Effector memory CD8-positive, alpha-beta T cell (primary cell): ENCODE results near the gene ZFHX3.

Experiments used
- ATAC-seq: fragments of 150-1000 bp; cut with Tn5 transposase; replicated peaks from 2 replicates; pipeline ENCODE4 v1.10.0; 2021; ENCODE audit warnings: mild to moderate bottlenecking, moderate library complexity
- DNase-seq, 3 experiments: peaks; one replicate each; pipeline ENCODE4 v3.0.0; 2021
- H3K27ac Mint-ChIP-seq, 2 donors: one replicate each; pipeline ENCODE4 v1.8.0; 2022; ENCODE audit warnings: mild to moderate bottlenecking in 2 of 2, mixed read lengths in 2 of 2, moderate library complexity in 2 of 2
- H3K27me3 Mint-ChIP-seq, 2 donors: one replicate each; pipeline ENCODE4 v1.8.0; 2022; ENCODE audit warnings: mixed read lengths in 2 of 2
- H3K36me3 Mint-ChIP-seq: one replicate; pipeline ENCODE4 v1.8.0; 2022; ENCODE audit warnings: mild to moderate bottlenecking, moderate library complexity, mixed read lengths; ENCODE audit not compliant: insufficient read depth
- H3K4me1 Mint-ChIP-seq, 2 donors: one replicate each; pipeline ENCODE4 v1.8.0; 2022; ENCODE audit warnings: low read depth in 2 of 2, mixed read lengths in 2 of 2
- H3K4me3 Mint-ChIP-seq, 2 donors: one replicate each; pipeline ENCODE4 v1.8.0; 2022; ENCODE audit warnings: mild to moderate bottlenecking in 2 of 2, mixed read lengths in 2 of 2, moderate library complexity in 2 of 2
- H3K9me3 Mint-ChIP-seq, 2 donors: one replicate each; pipeline ENCODE4 v1.8.0; 2022; ENCODE audit warnings: mixed read lengths in 2 of 2

Gene ZFHX3

DNA sequence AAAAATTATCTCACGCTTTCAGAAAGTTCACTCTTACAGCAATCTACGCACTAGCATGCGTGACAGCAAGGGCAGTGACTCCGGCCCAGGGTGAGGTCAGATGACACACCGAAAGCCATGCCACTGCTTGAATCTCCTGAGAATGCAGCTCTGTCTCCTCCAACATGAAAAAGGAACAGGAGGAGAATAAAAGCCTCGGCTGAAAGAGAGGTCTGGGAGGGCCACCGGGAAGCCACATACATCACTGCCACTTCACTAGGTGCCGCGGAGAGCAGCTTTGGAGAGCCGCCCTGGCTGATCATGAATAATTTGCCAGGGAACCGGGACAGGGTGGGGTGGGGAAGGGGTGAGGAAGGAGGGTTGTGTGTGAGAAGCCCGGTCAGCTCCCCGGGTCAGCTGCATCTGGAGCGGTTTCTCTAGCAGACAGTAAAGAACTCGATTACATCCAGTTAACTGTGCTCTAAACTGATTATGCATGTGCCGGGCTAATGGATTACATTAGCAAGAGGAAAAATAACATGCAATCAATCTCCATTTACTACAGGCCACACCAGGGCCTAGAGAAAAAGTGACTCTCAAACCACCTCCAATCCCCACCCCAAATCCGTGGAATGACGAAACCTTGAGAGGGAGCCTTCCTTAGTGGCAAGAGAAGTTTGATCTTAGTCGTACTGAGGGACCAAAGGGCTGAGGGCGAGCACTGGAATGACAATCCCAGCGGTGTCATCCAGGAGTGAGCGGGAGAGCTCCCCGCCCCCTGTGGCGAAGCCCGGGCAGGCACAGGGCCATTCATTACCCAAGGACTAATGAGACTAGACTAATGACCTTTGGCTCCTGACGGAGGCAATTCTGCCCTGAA lies 100.3 kb downstream of the ZFHX3 start:
- H3K27ac Mint-ChIP-seq, result no peak overlapping the region
- H3K9me3 Mint-ChIP-seq, result peaks cover 0 to 6% of the 10 kb centered on the region in 2 donors
- no peaks in the 10 kb centered on the region for H3K27me3 Mint-ChIP-seq
- H3K4me1 Mint-ChIP-seq, result no peaks in the 10 kb centered on the region
- H3K36me3 Mint-ChIP-seq, result no peaks in the 10 kb centered on the region
- ATAC-seq (no peak), DNase-seq (no peak)
- H3K4me3 Mint-ChIP-seq, result no peak overlapping the region

DNA sequence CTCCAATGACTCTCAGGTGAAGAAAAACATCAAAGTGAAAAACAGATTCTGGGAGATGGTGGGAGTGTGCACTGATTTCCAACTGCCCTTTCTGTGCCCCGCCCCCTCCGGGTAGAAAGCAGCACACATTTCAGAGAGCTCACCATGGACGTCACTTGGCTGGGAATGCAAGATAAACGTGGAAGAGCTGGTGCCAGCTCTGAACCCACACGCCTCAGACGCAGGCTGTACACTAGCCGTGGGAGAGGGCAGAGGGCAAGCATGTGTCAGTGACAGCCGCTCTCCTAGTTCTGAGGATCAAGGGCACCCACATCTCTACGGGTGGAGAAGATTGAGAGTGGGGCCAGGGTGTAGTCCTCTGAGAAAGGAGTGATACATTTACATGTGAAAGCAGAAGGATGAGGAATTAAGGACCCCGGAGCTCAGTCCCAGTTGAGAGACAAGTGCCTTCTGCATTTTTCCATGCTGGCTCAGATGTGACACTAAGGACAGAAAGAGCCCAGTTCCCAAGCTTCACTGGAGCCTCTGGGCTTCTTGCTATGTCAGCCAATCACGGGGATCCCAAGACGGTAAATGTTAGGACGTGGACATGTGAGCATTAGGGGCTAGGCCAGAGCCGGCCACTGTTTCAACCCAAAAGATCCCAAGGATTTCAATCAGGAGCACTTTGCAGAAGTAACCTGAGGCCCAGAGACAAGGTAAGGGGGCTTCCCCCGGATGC lies 101.3 kb downstream of the ZFHX3 start:
- ATAC-seq (no peak), DNase-seq (no peak)
- H3K27me3 Mint-ChIP-seq, result no peaks in the 10 kb centered on the region
- no peaks in the 10 kb centered on the region for H3K36me3 Mint-ChIP-seq
- no peak overlapping the region for H3K4me3 Mint-ChIP-seq
- H3K27ac Mint-ChIP-seq, result no peak overlapping the region
- peaks cover 0 to 6% of the 10 kb centered on the region in 2 donors for H3K9me3 Mint-ChIP-seq
- no peaks in the 10 kb centered on the region for H3K4me1 Mint-ChIP-seq

- peaks cover 0 to 6% of the 10 kb centered on the region in 2 donors for H3K9me3 Mint-ChIP-seq
- H3K4me1 Mint-ChIP-seq, result no peaks in the 10 kb centered on the region
- ATAC-seq (no peak), DNase-seq (no peak)
- H3K27me3 Mint-ChIP-seq, result no peaks in the 10 kb centered on the region
- no peak overlapping the region for H3K4me3 Mint-ChIP-seq
- H3K36me3 Mint-ChIP-seq, result no peaks in the 10 kb centered on the region
- no peak overlapping the region for H3K27ac Mint-ChIP-seq
Measured at GRCh38 chr16:72946063-72946462, 101.9 kb downstream of the ZFHX3 start.

DNA sequence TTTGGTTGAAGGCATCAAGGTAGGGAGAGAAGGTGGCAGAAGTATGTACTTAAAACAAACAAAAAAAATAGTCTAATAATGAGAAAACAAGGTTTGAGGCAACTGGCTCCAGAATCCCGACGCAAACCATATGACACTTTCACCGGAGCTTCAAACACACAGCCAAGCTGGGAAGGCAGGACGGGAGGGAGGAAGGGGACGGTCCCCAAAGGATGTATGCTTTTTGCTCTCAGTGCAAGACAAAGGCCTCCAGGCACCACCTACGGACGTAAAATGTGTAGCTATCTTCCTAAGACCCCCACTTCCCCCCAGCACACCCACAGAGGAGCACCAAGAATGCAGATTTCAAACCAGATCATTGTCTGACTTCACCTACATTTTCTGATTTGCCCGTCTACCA lies 102.3 kb downstream of the ZFHX3 start:
- DNase-seq, result no peak
- H3K4me3 Mint-ChIP-seq, result no peak overlapping the region
- no peaks in the 10 kb centered on the region for H3K4me1 Mint-ChIP-seq
- no peaks in the 10 kb centered on the region for H3K27me3 Mint-ChIP-seq
- ATAC-seq, result no peak
- no peak overlapping the region for H3K27ac Mint-ChIP-seq
- H3K9me3 Mint-ChIP-seq, result peaks cover 0 to 6% of the 10 kb centered on the region in 2 donors
- H3K36me3 Mint-ChIP-seq, result no peaks in the 10 kb centered on the region

- H3K9me3 Mint-ChIP-seq, result peaks cover 0 to 5% of the 10 kb centered on the region in 2 donors
- no peak overlapping the region for H3K4me3 Mint-ChIP-seq
- H3K4me1 Mint-ChIP-seq, result no peaks in the 10 kb centered on the region
- no peaks in the 10 kb centered on the region for H3K36me3 Mint-ChIP-seq
- no peak overlapping the region for H3K27ac Mint-ChIP-seq
- DNase-seq (no peak), ATAC-seq (no peak)
- no peaks in the 10 kb centered on the region for H3K27me3 Mint-ChIP-seq
Measured at GRCh38 chr16:72944757-72945485, 103.0 kb downstream of the ZFHX3 start.

- Mint-ChIP-seq H3K4me3 (no peak overlapping the region), H3K9me3 (no peaks in the 10 kb centered on the region), H3K4me1 (no peaks in the 10 kb centered on the region), H3K27me3 (no peaks in the 10 kb centered on the region), H3K36me3 (no peaks in the 10 kb centered on the region), H3K27ac (no peak overlapping the region)
- ATAC-seq, result no peak
- no peak for DNase-seq
Measured at GRCh38 chr16:72942021-72942420, 105.9 kb downstream of the ZFHX3 start.

- H3K27me3 Mint-ChIP-seq, result no peaks in the 10 kb centered on the region
- H3K36me3 Mint-ChIP-seq, result no peaks in the 10 kb centered on the region
- H3K4me3 Mint-ChIP-seq, result no peak overlapping the region
- H3K9me3 Mint-ChIP-seq, result no peaks in the 10 kb centered on the region
- no peak overlapping the region for H3K27ac Mint-ChIP-seq
- DNase-seq (no peak), ATAC-seq (no peak)
- no peaks in the 10 kb centered on the region for H3K4me1 Mint-ChIP-seq
Measured at GRCh38 chr16:72940886-72941285, 107.0 kb downstream of the ZFHX3 start.

DNA sequence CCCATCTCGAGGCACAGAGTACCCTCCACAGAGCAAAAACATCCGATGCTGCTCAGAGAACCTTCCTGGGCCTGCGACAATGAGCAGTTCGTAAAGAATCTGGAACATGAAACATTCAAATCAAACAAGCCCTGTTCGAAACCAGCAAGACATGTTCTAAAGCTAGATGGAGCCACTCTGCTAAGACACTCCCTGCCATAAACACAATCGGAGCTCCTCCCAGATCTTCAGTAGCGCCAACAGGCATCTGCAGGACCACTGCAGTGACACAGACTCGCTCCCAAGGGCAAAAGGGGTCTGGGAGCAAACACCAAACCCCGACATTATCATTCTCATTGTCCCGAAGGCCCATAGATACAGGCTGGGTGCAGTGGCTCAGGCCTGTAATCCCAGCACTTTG lies 108.7 kb downstream of the ZFHX3 start:
- no peaks in the 10 kb centered on the region for H3K27me3 Mint-ChIP-seq
- no peak for DNase-seq
- H3K27ac Mint-ChIP-seq, result no peak overlapping the region
- H3K4me1 Mint-ChIP-seq, result no peaks in the 10 kb centered on the region
- no peak for ATAC-seq
- no peak overlapping the region for H3K4me3 Mint-ChIP-seq
- no peaks in the 10 kb centered on the region for H3K36me3 Mint-ChIP-seq
- H3K9me3 Mint-ChIP-seq, result no peaks in the 10 kb centered on the region

DNA sequence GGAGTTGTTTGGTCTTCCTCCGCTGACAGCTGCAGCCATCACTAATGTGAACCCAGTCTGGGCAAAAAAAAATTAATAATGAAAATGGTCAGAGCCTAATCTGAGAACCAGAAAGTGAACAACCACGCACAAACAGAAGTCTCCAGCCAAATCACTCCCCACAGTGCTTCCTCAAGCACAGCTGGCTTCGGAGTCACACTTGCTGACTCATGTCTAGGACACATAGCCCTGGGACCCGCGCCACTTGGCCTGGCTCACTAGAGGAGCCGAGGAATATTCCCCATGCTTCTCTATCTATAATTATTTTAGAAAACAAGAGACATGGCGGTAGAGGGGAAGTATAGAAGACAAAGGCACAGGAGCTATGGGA lies 109.1 kb downstream of the ZFHX3 start:
- H3K9me3 Mint-ChIP-seq, result no peaks in the 10 kb centered on the region
- ATAC-seq, result no peak
- DNase-seq, result no peak
- no peaks in the 10 kb centered on the region for H3K4me1 Mint-ChIP-seq
- no peaks in the 10 kb centered on the region for H3K36me3 Mint-ChIP-seq
- no peaks in the 10 kb centered on the region for H3K27me3 Mint-ChIP-seq
- H3K4me3 Mint-ChIP-seq, result no peak overlapping the region
- H3K27ac Mint-ChIP-seq, result no peak overlapping the region

DNA sequence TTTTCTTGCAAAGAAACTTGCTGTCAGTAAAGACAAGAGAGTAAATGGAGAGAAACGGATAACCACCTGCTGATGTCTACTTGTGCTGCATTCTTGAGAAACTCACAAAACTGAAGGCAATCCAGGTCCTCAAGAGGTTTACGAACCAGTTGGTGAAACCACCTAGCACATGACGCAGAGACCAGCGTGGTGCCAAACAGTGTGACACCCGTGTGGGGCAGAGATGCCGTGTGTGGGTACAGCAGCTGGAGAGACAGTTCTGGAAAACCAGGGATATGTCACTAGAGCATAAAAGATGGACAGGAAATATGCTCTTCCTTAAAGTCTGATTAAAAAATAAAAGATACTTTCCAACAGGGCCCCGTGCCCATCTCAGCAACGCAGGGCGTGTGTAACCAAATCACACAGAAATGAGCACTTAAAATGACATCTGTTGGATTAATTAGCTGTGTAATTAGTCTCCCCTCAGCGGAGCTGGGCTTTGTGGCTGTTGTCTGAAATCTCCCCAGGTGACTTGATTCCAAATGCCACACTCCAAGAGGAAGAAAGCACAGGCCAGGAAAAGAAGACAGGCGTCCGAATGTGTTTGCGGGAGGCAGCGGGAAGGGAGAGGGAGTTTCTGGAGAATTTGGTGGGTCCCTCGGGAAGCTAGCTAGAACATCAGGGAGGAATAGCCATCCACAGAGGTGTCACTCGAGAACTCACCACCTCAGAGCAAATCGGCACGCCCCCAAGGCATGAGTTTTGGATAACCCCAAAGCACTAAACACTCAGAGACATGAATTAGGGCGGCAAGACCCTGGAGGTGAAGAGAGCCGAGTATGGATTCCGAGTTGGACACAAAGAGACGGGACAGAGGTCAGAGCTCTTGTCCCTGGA lies 109.8 kb downstream of the ZFHX3 start:
- Mint-ChIP-seq H3K4me1 (no peaks in the 10 kb centered on the region), H3K4me3 (no peak overlapping the region), H3K36me3 (no peaks in the 10 kb centered on the region), H3K27ac (no peak overlapping the region), H3K9me3 (peaks cover 0 to 1% of the 10 kb centered on the region in 2 donors), H3K27me3 (no peaks in the 10 kb centered on the region)
- no peak for ATAC-seq
- no peak for DNase-seq

GRCh38 chr16:72937360-72937759 lies 110.6 kb downstream of the ZFHX3 start:
- H3K36me3 Mint-ChIP-seq, result no peaks in the 10 kb centered on the region
- H3K27me3 Mint-ChIP-seq, result no peaks in the 10 kb centered on the region
- no peaks in the 10 kb centered on the region for H3K4me1 Mint-ChIP-seq
- H3K4me3 Mint-ChIP-seq, result no peak overlapping the region
- peaks cover 0 to 6% of the 10 kb centered on the region in 2 donors for H3K9me3 Mint-ChIP-seq
- DNase-seq, result no peak
- ATAC-seq, result no peak
- H3K27ac Mint-ChIP-seq, result no peak overlapping the region

- Mint-ChIP-seq H3K4me3 (no peak overlapping the region), H3K27me3 (no peaks in the 10 kb centered on the region), H3K27ac (no peak overlapping the region), H3K9me3 (peaks cover 0 to 6% of the 10 kb centered on the region in 2 donors), H3K4me1 (peaks cover 0 to 2% of the 10 kb centered on the region in 2 donors), H3K36me3 (no peaks in the 10 kb centered on the region)
- ATAC-seq (no peak), DNase-seq (no peak)
Measured at GRCh38 chr16:72936408-72936807, 111.5 kb downstream of the ZFHX3 start.

- no peak for ATAC-seq
- Mint-ChIP-seq H3K27ac (no peak overlapping the region), H3K36me3 (no peaks in the 10 kb centered on the region), H3K27me3 (no peaks in the 10 kb centered on the region), H3K9me3 (peaks cover 0 to 6% of the 10 kb centered on the region in 2 donors), H3K4me1 (peaks cover 0 to 2% of the 10 kb centered on the region in 2 donors), H3K4me3 (no peak overlapping the region)
- no peak for DNase-seq
Measured at GRCh38 chr16:72935896-72936295, 112.0 kb downstream of the ZFHX3 start.
